Fibroblast of skin of scalp (primary cell): ENCODE results near the gene COL4A2.
"Not testable (repeated sequence)": the region's sequence is repeated elsewhere in the genome, so short reads cannot be mapped to it uniquely, and the experiment has no call there.

Source experiments
- DNase-seq: peaks from one replicate; pipeline ENCODE4 v3.0.0-alpha.2; 2013

Gene COL4A2

GRCh38 chr13:110444226-110444653, 137.2 kb downstream of the COL4A2 start:
- DNase-seq: peak; percentile 34

DNA sequence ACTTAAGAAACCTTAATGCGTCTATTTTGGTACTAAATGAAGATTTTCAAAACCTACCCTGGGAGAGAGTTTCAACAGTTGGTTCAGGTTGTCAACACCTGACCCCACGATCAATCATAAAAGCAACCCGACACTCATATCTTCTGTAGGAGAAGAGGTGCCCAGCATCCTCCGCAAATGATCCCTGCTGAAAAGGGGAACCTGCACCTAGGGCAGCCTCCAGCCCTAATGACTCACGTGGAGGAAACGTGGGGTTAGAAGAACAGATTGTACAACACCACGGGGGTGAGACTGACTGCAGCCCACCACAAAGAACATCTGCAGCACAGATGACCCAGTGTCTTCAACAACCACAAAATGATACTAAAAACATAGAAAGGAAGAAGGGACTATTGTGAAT, 138.1 kb downstream of the COL4A2 start:
- DNase-seq: peak; percentile 36

GRCh38 chr13:110445722-110446574, 138.9 kb downstream of the COL4A2 start:
- DNase-seq: no peak

GRCh38 chr13:110446575-110446890, 139.4 kb downstream of the COL4A2 start:
- DNase-seq: no peak

DNA sequence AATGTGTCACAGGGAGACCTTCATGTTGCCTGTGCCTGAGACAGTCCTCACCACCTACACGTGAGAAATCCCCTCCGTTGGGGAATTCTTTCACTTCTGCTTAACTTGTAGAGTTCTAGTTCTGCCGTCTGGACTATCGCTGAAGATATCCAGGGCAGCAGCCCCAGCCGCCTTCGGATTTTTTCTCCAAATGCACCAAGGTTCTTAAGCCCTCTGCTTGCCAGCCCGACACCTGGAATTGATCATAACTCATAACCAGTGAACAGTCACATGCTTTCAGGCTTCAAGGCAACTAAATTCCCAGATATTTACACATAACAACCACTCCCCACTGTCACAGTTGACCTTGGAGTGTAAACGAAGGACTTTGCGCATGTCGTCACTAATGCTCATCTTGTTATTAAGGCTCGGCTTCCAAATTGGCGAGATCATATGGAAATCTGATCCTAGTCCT, 140.0 kb downstream of the COL4A2 start:
- peak; percentile 67 for DNase-seq

GRCh38 chr13:110447801-110448200, 140.7 kb downstream of the COL4A2 start:
- no peak for DNase-seq

DNA sequence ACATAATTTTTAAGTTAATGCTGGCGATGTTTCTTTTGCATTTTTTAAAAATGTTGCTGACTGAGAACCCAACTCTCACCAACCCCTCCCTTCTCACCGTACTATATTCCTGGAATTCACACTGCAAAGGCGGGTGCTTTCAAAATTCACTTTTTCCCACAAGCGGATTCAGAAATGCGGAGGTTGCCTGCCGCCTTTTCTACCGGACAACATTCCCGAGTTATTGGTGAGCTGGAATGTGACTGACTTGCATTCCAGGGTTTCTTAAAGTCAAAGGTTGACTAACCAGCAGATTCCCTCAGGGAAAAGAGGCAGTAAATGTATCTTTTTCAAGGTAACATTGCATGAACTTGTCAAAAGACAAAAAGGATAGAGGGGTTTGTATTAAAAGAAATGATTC, 141.1 kb downstream of the COL4A2 start:
- DNase-seq: peak; percentile 80

- DNase-seq: no peak
Observed at GRCh38 chr13:110448677-110449076, 141.6 kb downstream of the COL4A2 start.

GRCh38 chr13:110449219-110450015, 142.3 kb downstream of the COL4A2 start:
- no peak for DNase-seq

DNA sequence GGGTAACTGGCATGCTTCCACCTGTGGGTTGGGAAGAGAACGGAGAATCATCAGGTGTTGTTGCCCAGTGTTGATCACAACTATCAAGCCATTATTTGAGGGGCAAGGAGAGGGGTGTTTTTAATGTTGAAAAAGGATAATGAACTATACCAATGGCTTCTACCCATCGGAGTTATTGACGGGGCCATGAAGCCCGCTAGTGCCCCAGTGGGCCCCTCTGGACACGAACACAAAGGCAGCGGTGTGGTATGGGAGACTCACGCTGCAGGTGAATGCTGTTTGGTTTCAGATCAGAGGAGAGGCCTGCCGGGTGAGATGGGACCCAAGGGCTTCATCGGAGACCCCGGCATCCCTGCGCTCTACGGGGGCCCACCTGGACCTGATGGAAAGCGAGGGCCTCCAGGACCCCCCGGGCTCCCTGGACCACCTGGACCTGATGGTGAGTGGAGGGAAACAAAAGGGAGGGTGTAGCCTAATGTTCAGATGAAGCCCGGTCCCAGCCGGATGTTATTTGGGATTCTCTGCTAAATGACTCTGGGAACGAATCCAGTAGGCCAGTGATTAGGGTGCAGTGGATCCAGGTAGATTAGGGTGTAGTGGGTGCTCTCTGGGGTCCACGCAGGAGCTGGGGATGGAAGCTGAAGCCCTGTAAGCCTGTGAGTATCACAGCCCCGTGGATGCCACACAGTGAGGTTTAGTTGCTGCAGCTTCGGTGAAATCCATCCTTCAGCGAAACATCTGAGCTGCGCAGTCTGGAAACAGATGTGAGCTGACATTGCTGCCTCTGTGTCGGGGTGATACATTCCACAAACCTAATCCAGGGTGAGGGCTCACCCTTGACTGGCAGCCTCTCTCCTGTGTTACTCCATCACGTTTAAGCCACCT, 143.2 kb downstream of the COL4A2 start:
- no peak for DNase-seq

GRCh38 chr13:110450941-110451730, 144.1 kb downstream of the COL4A2 start:
- no peak for DNase-seq

DNA sequence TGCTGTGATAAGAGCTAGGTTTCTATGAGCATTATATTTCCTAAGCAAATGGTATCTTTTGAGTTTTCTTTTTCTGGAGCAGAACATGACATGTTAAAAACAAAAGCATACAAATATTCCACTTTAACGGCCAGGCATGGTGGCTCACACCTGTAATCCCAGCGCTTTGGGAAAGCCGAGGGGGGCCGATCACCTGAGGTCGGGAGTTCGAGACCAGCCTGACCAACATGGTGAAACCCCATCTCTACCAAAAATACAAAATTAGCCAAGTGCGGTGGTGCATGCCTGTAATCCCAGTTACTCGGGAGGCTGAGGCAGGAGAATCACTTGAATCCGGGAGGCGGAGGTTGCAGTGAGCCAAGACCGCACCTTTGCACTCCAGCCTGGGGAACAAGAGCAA, 146.0 kb downstream of the COL4A2 start:
- DNase-seq: not testable (repeated sequence)

DNA sequence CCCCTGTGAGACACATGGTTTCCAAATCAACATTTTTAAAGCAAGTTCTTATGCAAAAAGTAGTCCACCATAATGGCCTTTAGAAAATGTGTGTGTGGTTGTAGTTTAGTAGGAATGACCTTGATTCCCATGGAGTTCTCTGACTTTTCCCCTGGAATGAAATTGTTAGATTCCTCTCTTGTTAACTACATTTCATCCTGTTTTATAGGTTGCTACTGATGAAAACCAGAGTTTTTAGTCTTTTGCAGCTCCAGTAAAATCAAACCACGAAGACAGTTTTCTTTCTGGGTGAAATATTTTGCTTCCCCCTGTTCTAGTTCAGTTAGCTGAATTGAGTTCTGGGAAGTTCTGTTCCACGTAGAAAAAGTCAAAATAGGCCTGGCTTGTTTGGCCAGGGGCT, 146.7 kb downstream of the COL4A2 start:
- no peak for DNase-seq

DNA sequence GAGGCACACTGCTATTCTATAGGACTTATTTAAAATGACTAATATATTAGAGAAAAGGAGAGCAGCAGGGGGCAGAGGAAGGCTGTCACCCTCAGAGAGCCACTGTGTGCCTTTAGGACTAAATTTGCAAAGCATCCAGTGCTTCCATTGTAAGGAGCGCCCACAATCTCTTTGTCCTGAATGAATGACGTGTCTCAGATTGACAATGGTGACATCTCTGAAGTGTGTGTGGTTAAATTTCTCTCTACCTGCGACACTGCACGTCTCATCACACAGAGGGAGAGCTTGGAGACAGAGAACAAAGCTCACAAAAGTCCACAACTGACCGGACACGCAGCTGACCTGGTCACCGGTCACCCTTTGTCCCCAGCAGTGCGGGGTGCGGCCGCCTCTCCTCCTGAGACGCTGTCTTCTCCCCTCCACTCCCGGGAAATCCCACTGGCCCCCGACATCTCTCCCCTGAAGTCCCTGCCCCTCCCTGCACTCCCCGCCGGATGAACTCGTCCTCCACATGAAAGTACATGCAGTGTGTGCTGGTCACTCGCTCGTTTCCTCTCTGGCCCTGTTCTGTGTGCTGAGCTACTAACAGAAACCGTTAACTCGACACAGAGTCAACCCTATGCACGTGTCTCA, 147.3 kb downstream of the COL4A2 start:
- DNase-seq: no peak

GRCh38 chr13:110454956-110455355, 147.9 kb downstream of the COL4A2 start:
- no peak for DNase-seq

GRCh38 chr13:110455444-110455843, 148.4 kb downstream of the COL4A2 start:
- DNase-seq: no peak

DNA sequence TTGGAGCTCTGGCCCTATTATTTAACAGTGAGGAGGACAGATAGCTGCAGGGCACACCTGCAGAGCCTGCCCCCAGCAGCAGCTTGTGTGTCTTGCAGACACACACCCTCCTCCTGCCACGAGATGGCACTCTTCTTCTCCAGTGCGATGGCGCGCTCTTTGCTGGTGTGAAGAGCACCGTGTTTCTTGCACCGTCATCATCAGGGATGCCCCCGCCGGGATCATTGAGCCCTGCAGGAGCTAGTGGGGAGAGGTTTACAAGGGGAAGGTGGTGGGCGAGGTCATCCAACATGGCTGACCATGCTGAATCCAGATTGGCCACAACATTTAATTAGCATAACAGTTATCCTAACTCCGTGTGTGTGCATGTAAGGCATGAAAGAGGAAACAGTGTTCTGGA, 148.9 kb downstream of the COL4A2 start:
- peak; percentile 71 for DNase-seq

DNA sequence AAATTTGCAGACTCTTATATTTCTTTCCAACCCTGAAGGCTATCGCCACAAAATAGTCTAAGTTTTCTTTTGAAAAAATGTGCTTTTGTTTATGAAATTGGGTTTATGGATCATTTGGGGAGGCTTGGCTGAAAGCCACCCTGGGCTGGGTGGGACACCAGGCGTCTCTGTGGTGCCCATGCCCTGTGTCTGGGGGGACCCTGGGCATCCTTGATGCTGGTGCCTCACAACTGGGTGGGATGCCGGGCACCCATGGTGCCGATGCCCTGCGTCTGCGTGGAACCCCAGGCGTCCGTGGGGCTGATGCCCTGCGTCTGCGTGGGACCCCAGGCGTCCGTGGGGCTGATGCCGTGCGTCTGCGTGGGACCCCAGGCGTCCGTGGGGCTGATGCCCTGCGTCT, 149.5 kb downstream of the COL4A2 start:
- DNase-seq: no peak

- no peak for DNase-seq
Observed at GRCh38 chr13:110457361-110457760, 150.3 kb downstream of the COL4A2 start.

DNA sequence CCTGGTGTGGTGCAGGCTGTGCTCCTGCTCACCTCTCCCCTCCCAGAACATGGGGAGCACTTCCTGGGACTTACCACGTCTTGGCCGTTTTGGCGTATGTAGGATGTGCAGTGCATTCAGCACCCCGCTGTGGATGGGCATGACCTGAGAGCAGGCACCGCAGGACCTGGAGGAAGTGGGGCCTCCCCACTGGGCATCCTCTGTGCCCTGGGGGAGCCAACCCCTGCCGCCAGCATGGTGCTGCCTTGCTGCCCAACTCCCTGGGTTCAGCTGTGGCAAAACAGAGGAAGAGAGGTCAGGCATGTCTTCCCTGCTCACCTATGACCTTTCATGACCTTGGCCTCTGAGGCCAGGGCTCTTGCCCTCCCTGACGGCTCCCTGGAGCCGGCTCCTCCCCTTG, 150.9 kb downstream of the COL4A2 start:
- DNase-seq: no peak

GRCh38 chr13:110458594-110459365, 151.7 kb downstream of the COL4A2 start:
- DNase-seq: no peak
